A673 (cell line): Measurements from ENCODE around the gene ABHD11. TPM values are rescaled to one million over a fixed set of nuclear protein-coding genes. Genes with fewer than 3 reads are reported as not detected.

Experiments used
- BruUV-seq: library from RNA; stranded (reverse); fragments of 400-500 nt; replicated peaks from 2 replicates; lab custom pipeline; 2021; lab: Mats Ljungman, UMichigan
- CTCF ChIA-PET: fragments of 300-600 bp; sonication (Branson Sonifier 250); formaldehyde crosslinking; loops from one replicate; lab custom pipeline; 2022; ENCODE audit warnings: antibody characterized with exemption; lab: Charles Lee
- POLR2A ChIA-PET: fragments of 300-600 bp; sonication (Branson Sonifier 250); formaldehyde crosslinking; loops from one replicate; lab custom pipeline; 2022; ENCODE audit warnings: antibody characterized with exemption; ENCODE audit not compliant: low non-redundant PET; lab: Charles Lee
- DNase-seq: peaks from one replicate; pipeline ENCODE4 v3.0.0-alpha.2; 2015; ENCODE audit warnings: low spot score
- H3K27ac ChIP-seq: fragments of 200-600 bp; sonication (generic); 2 replicates; pipeline ENCODE4 v1.5.1; 2016; ENCODE audit warnings: mixed run types, low read depth, mild to moderate bottlenecking, mixed read lengths, antibody characterized with exemption, low read length; ENCODE audit not compliant: poor library complexity, severe bottlenecking
- H3K27me3 ChIP-seq: fragments of 200-600 bp; sonication (generic); replicated peaks from 2 replicates; pipeline ENCODE4 v1.6.1; 2017; ENCODE audit warnings: mixed run types, low read depth, mild to moderate bottlenecking, mixed read lengths, antibody characterized with exemption, low read length; ENCODE audit not compliant: insufficient read depth, poor library complexity
- H3K36me3 ChIP-seq: fragments of 200-600 bp; sonication (generic); 2 replicates; pipeline ENCODE4 v1.6.1; 2016; ENCODE audit warnings: mixed run types, mild to moderate bottlenecking, mixed read lengths, antibody characterized with exemption, low read length; ENCODE audit not compliant: insufficient read depth, poor library complexity, severe bottlenecking
- H3K4me1 ChIP-seq: fragments of 200-600 bp; sonication (generic); 2 replicates; pipeline ENCODE4 v1.6.1; 2017; ENCODE audit warnings: mixed run types, mild to moderate bottlenecking, mixed read lengths, antibody characterized with exemption, low read length; ENCODE audit not compliant: insufficient read depth, poor library complexity, severe bottlenecking
- H3K4me3 ChIP-seq: fragments of 200-600 bp; sonication (generic); 2 replicates; pipeline ENCODE4 v1.5.1; 2016; ENCODE audit warnings: low read depth, mixed run types, mild to moderate bottlenecking, mixed read lengths, low read length; ENCODE audit not compliant: poor library complexity, severe bottlenecking
- H3K9me3 ChIP-seq: fragments of 200-600 bp; sonication (generic); 2 replicates; pipeline ENCODE4 v1.6.1; 2016; ENCODE audit warnings: mixed run types, low read depth, mild to moderate bottlenecking, mixed read lengths, antibody characterized with exemption, low read length; ENCODE audit not compliant: poor library complexity, severe bottlenecking
- EZH2 ChIP-seq: fragments of 200-600 bp; sonication (generic); IDR thresholded peaks from 2 replicates; pipeline ENCODE4 v1.6.1; 2017; ENCODE audit warnings: borderline replicate concordance, low read depth, mild to moderate bottlenecking, mixed read lengths, antibody characterized with exemption, low read length; ENCODE audit not compliant: poor library complexity, severe bottlenecking
- intact Hi-C: fragments of 100-400 bp; cut with micrococcal nuclease; formaldehyde crosslinking; loops from one replicate; pipeline ENCODE4 v1.10.0; 2022; ENCODE audit not compliant: unreplicated experiment
- total RNA-seq: library from RNA; stranded (reverse); gene quantifications from 2 replicates; pipeline ENCODE4 v1.2.3, GENCODE V29; 2021
- TF ChIP-seq, protein P1 (sequence below): fragments of 300-800, 200-600 bp; sonication (generic); conservative IDR thresholded peaks from 2 replicates; pipeline ENCODE4 v1.5.1; 2017; ENCODE audit warnings: low read depth, mild to moderate bottlenecking, antibody characterized with exemption, low read length, moderate library complexity, mixed read lengths

The ABHD11 gene
- total RNA-seq, 1 experiment from 2014 or later: 22.9 TPM

- H3K27me3 ChIP-seq: no peaks in the 10 kb centered on the region
- intact Hi-C loops: no loop called here
- CTCF ChIA-PET: no interaction called here
- H3K27ac ChIP-seq: no peak overlapping the region
- POLR2A ChIA-PET: no interaction called here
- TF ChIP-seq, protein P1, sequence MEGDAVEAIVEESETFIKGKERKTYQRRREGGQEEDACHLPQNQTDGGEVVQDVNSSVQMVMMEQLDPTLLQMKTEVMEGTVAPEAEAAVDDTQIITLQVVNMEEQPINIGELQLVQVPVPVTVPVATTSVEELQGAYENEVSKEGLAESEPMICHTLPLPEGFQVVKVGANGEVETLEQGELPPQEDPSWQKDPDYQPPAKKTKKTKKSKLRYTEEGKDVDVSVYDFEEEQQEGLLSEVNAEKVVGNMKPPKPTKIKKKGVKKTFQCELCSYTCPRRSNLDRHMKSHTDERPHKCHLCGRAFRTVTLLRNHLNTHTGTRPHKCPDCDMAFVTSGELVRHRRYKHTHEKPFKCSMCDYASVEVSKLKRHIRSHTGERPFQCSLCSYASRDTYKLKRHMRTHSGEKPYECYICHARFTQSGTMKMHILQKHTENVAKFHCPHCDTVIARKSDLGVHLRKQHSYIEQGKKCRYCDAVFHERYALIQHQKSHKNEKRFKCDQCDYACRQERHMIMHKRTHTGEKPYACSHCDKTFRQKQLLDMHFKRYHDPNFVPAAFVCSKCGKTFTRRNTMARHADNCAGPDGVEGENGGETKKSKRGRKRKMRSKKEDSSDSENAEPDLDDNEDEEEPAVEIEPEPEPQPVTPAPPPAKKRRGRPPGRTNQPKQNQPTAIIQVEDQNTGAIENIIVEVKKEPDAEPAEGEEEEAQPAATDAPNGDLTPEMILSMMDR: no peak
- TF ChIP-seq EZH2: no peak
- peaks cover 7% of the 10 kb centered on the region for H3K4me1 ChIP-seq
- BruUV-seq: no TSS peak
- DNase-seq: no peak
- H3K9me3 ChIP-seq: no peaks in the 10 kb centered on the region
- H3K36me3 ChIP-seq: peaks cover 13% of the 10 kb centered on the region
- no peak overlapping the region for H3K4me3 ChIP-seq
Measured at GRCh38 chr7:73740212-73740611, 1.6 kb upstream of the ABHD11 start.

GRCh38 chr7:73739387-73739767 is 775 bp upstream of the ABHD11 start:
- no peak for TF ChIP-seq EZH2
- TF ChIP-seq, protein P1: no peak
- CTCF ChIA-PET: interaction anchor here (0.5 to 0.7 kb wide), 2 partner anchors 10 to 191 kb away, joined by 4 to 5 read pairs; no protein-coding TSS in a partner anchor
- Histone ChIP-seq H3K4me3 (peak overlapping the region; percentile 72), H3K27me3 (no peaks in the 10 kb centered on the region), H3K9me3 (no peaks in the 10 kb centered on the region), H3K36me3 (peaks cover 13% of the 10 kb centered on the region), H3K4me1 (peaks cover 7% of the 10 kb centered on the region), H3K27ac (peak overlapping the region; percentile 84)
- POLR2A ChIA-PET: no interaction called here
- no peak for DNase-seq
- intact Hi-C loops: loop anchor here (2.0 to 10.0 kb wide), 2 partner anchors 21 to 285 kb away; partner anchors contain the start of gene STX1A
- no TSS peak for BruUV-seq

DNA sequence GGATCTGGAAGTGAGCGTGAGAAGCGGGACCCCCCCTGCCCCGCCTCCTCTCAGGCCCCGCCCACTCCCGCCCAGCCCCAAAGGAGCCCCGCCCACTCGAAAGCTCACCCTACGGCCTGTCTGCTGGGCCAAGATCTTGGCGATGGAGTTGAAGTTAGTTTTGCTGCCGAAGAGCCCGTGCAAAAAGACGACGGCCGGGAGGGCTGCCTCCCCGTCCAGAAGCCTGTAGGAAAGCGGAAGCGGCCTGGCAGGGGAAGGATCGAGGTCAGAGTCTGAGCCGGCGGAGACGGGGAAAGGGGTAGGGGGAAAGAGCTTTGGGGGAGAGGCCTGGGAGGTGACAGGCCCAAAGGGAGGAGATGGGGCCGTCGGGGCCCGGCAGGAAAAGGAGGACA is 386 bp downstream of the ABHD11 start:
- Histone ChIP-seq H3K9me3 (no peaks in the 10 kb centered on the region), H3K27me3 (no peaks in the 10 kb centered on the region), H3K36me3 (peaks cover 13% of the 10 kb centered on the region), H3K27ac (peak overlapping the region; percentile 72), H3K4me3 (peak overlapping the region; percentile 72), H3K4me1 (peaks cover 7% of the 10 kb centered on the region)
- TF ChIP-seq EZH2: no peak
- TF ChIP-seq, protein P1: no peak
- DNase-seq: peak; percentile 72
- ChIA-PET CTCF (interaction anchor here (0.5 to 1.7 kb wide), 4 partner anchors 13 to 663 kb away, joined by 3 to 14 read pairs (median 4); no protein-coding TSS in a partner anchor), POLR2A (interaction anchor here (0.6 kb wide), 2 partner anchors 121 to 566 kb away, joined by 5 to 7 read pairs; no protein-coding TSS in a partner anchor)
- intact Hi-C loops: loop anchor here (2.0 to 10.0 kb wide), 2 partner anchors 19 to 283 kb away; partner anchors contain the start of gene STX1A
- no TSS peak for BruUV-seq
